NT2/D1 (cell line): ENCODE measurements around the gene CSNK1A1L.

Experiments used
- DNase-seq: peaks from one replicate; pipeline ENCODE4 v3.0.0-alpha.2; 2011; ENCODE audit warnings: low read depth, low spot score
- H3K27me3 ChIP-seq: 2 replicates; pipeline ENCODE4 v1.6.0; 2011; ENCODE audit warnings: mild to moderate bottlenecking; ENCODE audit not compliant: insufficient read length, insufficient read depth
- H3K36me3 ChIP-seq: 2 replicates; pipeline ENCODE4 v1.6.1; 2011; ENCODE audit warnings: mild to moderate bottlenecking, low read length, mixed read lengths; ENCODE audit not compliant: insufficient read depth, insufficient read length
- H3K4me1 ChIP-seq: 2 replicates; pipeline ENCODE4 v1.5.1; 2011; ENCODE audit not compliant: insufficient read depth, insufficient read length
- H3K4me3 ChIP-seq: 2 replicates; pipeline ENCODE4 v1.5.1; 2011; ENCODE audit warnings: low read depth; ENCODE audit not compliant: insufficient read length
- H3K9ac ChIP-seq: 2 replicates; pipeline ENCODE4 v1.6.0; 2011; ENCODE audit warnings: low read depth; ENCODE audit not compliant: insufficient read length
- H3K9me3 ChIP-seq: 2 replicates; pipeline ENCODE4 v1.5.1; 2011; ENCODE audit warnings: mild to moderate bottlenecking, low read length; ENCODE audit not compliant: insufficient read depth
- SUZ12 ChIP-seq: IDR thresholded peaks from 2 replicates; pipeline ENCODE4 v1.6.1; 2011; ENCODE audit not compliant: insufficient read length, insufficient read depth; ENCODE audit errors: extremely low read depth
- YY1 ChIP-seq: IDR thresholded peaks from 2 replicates; pipeline ENCODE4 v1.6.1; 2011; ENCODE audit not compliant: insufficient read length, insufficient read depth
- ZNF274 ChIP-seq: IDR thresholded peaks from 2 replicates; pipeline ENCODE4 v1.6.1; 2011; ENCODE audit warnings: mild to moderate bottlenecking, low read depth, low read length

Gene CSNK1A1L

DNA sequence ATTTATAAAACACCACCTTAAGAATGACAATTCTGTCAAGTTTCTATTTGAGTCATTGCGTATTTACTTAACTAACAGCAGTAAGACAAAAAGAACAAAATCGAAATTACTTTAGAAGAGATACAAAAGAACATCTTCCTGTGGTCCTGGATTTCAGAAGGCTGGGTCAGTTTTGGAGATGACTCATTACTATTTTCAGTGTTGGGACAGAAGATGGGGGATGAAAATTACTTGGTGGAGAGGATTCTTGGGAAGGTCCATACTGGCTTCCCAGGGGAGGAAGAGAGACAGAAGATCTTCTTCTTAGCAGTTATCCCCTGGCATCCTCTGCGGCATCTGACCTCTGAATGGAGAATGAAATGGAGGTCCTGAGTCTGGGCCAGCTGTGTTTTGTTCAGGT, 33.5 kb upstream of the CSNK1A1L start:
- no peak overlapping the region for H3K4me3 ChIP-seq
- no peaks in the 10 kb centered on the region for H3K36me3 ChIP-seq
- TF ChIP-seq YY1, result no peak
- no peak overlapping the region for H3K9ac ChIP-seq
- no peak for DNase-seq
- no peaks in the 10 kb centered on the region for H3K27me3 ChIP-seq
- H3K9me3 ChIP-seq, result no peaks in the 10 kb centered on the region
- no peaks in the 10 kb centered on the region for H3K4me1 ChIP-seq

DNA sequence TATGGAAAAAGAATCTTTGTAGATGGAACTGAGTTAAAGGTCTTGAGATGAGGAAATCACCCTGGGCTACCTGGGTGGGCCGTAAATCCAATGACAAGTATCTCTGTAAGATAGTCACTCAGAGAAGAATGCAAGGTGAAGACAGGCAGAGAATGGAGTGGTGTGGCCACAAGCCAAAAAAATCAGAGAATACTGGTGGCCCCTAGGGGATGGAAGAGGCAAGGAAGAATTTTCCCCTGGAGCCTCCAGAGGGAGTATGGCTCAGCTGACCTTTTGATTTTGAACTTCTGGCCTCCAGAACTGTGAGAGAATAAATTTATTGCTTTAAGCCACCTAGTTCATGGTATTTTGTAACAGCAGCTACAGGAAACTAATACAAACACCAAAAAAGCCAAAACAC, 32.7 kb upstream of the CSNK1A1L start:
- DNase-seq, result no peak
- TF ChIP-seq YY1 (no peak), ZNF274 (no peak), SUZ12 (no peak)
- Histone ChIP-seq H3K9ac (no peak overlapping the region), H3K27me3 (no peaks in the 10 kb centered on the region), H3K36me3 (no peaks in the 10 kb centered on the region), H3K4me3 (no peak overlapping the region), H3K9me3 (no peaks in the 10 kb centered on the region), H3K4me1 (no peaks in the 10 kb centered on the region)

GRCh38 chr13:37136633-37137032, 31.2 kb upstream of the CSNK1A1L start:
- no peaks in the 10 kb centered on the region for H3K9me3 ChIP-seq
- no peaks in the 10 kb centered on the region for H3K4me1 ChIP-seq
- H3K4me3 ChIP-seq, result no peak overlapping the region
- TF ChIP-seq ZNF274 (no peak), SUZ12 (no peak), YY1 (no peak)
- H3K36me3 ChIP-seq, result no peaks in the 10 kb centered on the region
- no peak overlapping the region for H3K9ac ChIP-seq
- H3K27me3 ChIP-seq, result no peaks in the 10 kb centered on the region
- no peak for DNase-seq

- Histone ChIP-seq H3K9me3 (no peaks in the 10 kb centered on the region), H3K9ac (no peak overlapping the region), H3K36me3 (no peaks in the 10 kb centered on the region), H3K4me3 (no peak overlapping the region), H3K4me1 (no peaks in the 10 kb centered on the region), H3K27me3 (no peaks in the 10 kb centered on the region)
- no peak for DNase-seq
- TF ChIP-seq ZNF274 (no peak), YY1 (no peak), SUZ12 (no peak)
Measured at GRCh38 chr13:37136187-37136586, 30.7 kb upstream of the CSNK1A1L start.

GRCh38 chr13:37134411-37135041, 29.1 kb upstream of the CSNK1A1L start:
- H3K4me3 ChIP-seq, result no peak overlapping the region
- no peaks in the 10 kb centered on the region for H3K4me1 ChIP-seq
- TF ChIP-seq SUZ12 (no peak), YY1 (no peak), ZNF274 (no peak)
- no peaks in the 10 kb centered on the region for H3K36me3 ChIP-seq
- no peak overlapping the region for H3K9ac ChIP-seq
- no peak for DNase-seq
- H3K9me3 ChIP-seq, result no peaks in the 10 kb centered on the region
- H3K27me3 ChIP-seq, result no peaks in the 10 kb centered on the region

DNA sequence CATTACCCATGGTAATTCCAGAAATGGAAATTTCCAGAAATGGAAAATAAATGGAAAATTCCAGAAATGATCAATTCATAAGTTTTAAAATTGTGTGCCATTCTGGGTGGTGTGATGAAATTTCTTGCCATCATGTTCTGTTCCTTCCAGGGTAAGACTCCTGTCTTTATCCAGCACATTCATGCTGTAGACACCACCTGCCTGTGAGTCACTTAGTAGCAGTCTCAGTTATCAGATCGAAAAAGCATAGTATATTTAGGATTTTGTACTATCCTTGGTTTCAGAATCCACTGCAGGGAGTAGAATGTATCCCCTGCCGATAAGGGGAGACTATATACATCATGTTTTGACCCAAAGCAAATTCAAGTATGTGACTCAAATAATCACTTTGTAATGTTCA, 26.7 kb upstream of the CSNK1A1L start:
- Histone ChIP-seq H3K27me3 (no peaks in the 10 kb centered on the region), H3K9me3 (no peaks in the 10 kb centered on the region), H3K4me3 (no peak overlapping the region), H3K36me3 (no peaks in the 10 kb centered on the region), H3K4me1 (no peaks in the 10 kb centered on the region), H3K9ac (no peak overlapping the region)
- DNase-seq, result no peak
- no peak for TF ChIP-seq YY1
- no peak for TF ChIP-seq SUZ12

DNA sequence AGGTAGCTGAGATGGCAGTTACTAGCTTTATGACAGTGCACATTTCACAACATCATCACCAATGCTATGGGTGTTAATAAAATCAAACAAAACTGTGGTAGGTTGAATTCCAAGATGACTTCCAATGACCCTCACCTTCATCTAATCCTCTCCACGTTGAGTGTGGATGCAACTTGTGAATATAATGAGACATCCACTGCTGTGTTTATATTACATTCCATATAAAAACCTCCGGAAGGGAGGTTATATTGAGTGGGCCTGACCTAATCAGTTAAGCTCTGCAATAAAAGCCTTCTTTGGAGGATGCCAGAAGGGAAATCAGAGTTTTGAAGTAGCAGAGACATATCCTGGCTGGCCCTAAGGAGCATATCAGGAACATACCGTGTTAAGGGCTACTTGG, 25.6 kb upstream of the CSNK1A1L start:
- TF ChIP-seq ZNF274 (no peak), SUZ12 (no peak), YY1 (no peak)
- Histone ChIP-seq H3K4me3 (no peak overlapping the region), H3K4me1 (no peaks in the 10 kb centered on the region), H3K9ac (no peak overlapping the region), H3K36me3 (no peaks in the 10 kb centered on the region), H3K9me3 (no peaks in the 10 kb centered on the region), H3K27me3 (no peaks in the 10 kb centered on the region)
- no peak for DNase-seq
